Measurements from ENCODE around the gene QSOX1.

QSOX1 gene

GRCh38 chr1:180170546-180171151 lies 16.0 kb downstream of the QSOX1 start:
- FAIRE-seq, result no peak

DNA sequence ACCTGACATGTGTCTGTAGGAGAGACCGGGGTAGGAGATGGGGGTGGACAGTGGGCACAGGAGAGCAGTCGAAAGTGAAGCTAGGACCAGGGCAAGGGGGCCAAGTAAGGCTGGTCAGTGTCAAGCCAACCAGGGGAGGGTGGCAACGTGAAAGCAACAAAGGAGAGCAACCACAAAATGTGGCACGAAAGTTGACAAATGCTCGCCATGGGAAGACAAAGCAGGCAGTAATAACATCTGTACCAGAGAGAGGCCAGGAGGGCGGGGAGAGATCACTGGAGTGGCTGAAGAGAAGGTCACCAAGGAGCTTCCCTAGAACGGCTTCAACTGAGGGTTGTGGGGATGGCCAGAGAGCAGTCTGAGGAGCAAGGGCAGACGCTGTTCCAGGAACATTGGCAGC lies 17.0 kb downstream of the QSOX1 start:
- no peak for FAIRE-seq

GRCh38 chr1:180173451-180173850 lies 18.8 kb downstream of the QSOX1 start:
- FAIRE-seq, result no peak

GRCh38 chr1:180173952-180174351 lies 19.3 kb downstream of the QSOX1 start:
- FAIRE-seq, result no peak

DNA sequence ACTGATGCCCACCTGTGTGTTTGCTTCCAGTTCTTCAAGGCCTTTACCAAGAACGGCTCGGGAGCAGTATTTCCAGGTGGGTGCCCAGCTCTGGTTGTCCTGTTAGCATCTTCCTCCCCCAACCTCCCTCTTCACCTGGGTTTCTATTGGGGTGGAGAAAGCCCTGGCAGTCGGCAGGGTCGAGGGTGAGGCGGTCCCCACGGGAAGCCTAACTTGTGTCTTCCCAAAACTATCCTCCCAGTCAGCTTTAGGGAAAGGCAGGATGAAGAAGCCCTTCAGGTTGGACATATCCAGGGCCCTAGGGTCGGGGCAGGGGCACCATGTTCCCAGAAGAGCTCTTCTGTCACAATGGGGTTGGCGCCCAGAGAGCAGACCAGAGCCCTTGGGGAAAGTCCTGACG lies 20.6 kb downstream of the QSOX1 start:
- no peak for FAIRE-seq

GRCh38 chr1:180175806-180176205 lies 21.1 kb downstream of the QSOX1 start:
- FAIRE-seq, result no peak

- FAIRE-seq, result no peak
Observed at GRCh38 chr1:180176965-180177364, 22.3 kb downstream of the QSOX1 start.

- no peak for FAIRE-seq
Observed at GRCh38 chr1:180177931-180178330, 23.3 kb downstream of the QSOX1 start.

DNA sequence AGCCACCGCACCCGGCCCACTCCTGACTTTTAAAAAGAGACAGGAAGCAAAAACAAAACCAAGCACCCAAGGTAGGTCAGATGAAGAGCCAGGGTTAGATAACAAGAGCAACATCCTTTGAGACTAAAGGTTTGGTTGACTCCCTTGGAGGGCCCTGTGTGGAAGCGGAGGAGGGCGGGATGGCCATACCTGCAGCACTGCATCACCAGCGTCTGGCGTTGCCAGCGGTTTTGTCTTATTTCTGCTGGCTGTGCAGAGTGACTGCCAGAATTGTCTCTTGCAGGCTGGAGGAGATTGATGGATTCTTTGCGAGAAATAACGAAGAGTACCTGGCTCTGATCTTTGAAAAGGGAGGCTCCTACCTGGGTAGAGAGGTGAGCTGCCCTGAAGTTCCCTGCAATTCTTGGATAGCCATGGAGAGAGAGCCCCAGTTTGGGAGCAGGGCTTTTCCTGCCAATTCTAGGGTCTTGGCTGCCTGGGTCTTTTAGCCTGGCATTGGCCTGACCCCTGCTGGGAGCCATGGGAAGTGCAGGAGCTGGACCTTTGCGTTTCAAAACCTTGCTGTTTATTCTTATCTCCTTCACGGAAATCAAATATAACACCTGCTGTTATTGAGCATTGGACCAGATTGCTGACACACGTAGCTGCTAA lies 24.0 kb downstream of the QSOX1 start:
- peak; percentile 55 for FAIRE-seq

- no peak for FAIRE-seq
Observed at GRCh38 chr1:180179162-180179957, 24.7 kb downstream of the QSOX1 start.

DNA sequence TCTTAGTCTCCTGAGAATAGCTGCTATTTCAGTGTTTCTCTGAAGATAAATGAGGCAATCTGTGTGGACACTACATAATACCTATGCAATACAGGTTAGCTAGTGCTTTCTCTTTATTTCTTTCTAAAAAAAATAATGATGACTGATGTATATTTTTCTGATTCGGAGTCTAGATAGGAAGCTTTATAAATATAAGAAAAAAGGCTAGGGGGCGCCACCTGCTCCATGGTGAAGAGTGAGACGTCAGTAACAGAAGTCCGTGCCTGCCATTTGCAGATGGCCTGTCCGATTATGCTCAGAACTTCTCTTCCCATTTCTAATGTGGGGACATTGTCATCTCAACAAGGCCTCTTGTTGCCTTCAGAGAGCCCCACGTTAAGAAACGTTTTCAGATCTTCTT lies 26.4 kb downstream of the QSOX1 start:
- peak; percentile 13 for FAIRE-seq

DNA sequence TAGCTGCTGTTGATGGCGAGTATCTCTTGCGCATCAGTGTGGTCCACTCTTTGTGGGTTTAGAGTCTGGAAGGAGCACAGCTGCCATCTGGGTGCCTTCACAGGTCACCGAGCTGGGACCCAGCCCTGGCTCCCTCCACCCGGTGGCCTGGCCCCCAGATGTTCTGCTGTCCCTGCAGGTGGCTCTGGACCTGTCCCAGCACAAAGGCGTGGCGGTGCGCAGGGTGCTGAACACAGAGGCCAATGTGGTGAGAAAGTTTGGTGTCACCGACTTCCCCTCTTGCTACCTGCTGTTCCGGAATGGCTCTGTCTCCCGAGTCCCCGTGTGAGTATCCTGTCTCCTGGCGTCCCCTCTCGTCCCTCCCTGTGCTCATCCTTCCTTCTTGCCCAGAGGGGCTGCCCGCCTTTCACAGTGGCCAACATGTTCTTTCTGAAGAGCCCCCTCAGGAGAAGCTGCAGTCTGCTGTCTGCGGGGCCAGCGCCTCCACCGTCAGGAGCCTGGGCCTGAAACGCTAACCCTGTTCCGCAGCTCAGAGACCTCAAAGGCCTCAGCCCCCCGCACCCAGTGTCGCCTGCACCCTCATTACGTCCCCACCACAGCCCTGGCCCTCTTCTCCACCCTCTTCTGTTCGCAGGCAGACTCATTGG lies 27.4 kb downstream of the QSOX1 start:
- FAIRE-seq, result no peak

GRCh38 chr1:180182643-180183311 lies 28.1 kb downstream of the QSOX1 start:
- no peak for FAIRE-seq

DNA sequence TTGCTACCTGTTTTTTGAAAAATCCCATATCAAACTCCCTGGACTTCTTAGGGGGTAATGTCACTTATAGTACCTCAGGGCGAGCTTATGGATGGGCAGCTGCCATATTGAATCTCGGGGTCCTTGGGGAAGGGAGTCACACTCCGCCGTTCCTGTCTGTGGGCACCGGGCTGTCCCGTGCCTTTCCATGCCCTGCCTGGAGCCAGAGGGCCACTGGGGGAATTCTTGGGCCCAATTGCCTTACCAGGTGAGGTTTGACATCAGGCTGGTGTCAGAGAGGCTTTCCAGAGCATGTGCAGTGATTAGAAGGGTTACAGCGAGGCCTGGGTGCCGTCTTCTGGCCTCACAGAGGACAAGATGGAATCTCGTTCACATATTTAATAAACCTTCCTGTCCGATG lies 28.8 kb downstream of the QSOX1 start:
- no peak for FAIRE-seq

DNA sequence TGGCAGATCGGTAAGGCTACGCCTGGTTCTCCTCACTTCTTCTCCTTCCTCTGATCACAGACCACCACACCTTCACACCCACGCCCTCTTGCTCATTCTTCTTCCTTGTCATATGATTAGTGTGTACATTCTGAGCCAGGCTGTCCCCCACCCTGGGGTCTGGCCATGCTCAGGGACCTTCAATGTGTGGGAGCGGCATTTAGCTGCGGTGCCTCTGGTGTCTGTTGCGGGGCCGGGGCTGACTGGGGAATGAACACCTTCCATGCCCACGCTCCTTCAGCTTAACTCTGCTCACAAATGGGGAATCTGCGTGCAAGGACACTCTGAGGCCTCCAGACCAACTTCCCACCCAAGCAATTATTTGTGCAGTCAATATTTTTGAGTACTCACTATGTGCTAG lies 29.4 kb downstream of the QSOX1 start:
- FAIRE-seq, result no peak

GRCh38 chr1:180185281-180185680 lies 30.6 kb downstream of the QSOX1 start:
- FAIRE-seq, result no peak

- FAIRE-seq, result no peak
Observed at GRCh38 chr1:180185971-180186645, 31.4 kb downstream of the QSOX1 start.

- FAIRE-seq, result no peak
Observed at GRCh38 chr1:180186831-180187230, 32.2 kb downstream of the QSOX1 start.

DNA sequence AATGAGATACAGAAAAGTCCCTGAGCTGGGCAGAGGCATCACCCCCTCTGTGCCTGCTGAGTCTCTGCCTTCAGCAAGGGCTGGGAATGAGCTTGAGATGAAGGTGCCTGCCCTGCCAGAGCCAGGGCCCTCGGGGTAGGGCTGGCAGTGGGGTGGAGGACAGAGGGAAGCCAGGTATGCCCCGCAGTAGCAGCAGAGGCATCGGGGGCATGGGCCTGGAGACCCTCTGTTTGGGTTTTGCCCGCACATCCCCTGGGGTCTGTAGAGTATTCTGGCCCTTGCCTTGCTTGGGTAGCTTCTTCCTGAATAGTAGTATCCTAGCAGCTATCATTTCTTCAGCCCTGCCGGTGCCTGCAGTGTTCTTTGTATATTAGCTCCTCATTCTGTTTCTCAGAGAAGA lies 33.0 kb downstream of the QSOX1 start:
- FAIRE-seq, result no peak

DNA sequence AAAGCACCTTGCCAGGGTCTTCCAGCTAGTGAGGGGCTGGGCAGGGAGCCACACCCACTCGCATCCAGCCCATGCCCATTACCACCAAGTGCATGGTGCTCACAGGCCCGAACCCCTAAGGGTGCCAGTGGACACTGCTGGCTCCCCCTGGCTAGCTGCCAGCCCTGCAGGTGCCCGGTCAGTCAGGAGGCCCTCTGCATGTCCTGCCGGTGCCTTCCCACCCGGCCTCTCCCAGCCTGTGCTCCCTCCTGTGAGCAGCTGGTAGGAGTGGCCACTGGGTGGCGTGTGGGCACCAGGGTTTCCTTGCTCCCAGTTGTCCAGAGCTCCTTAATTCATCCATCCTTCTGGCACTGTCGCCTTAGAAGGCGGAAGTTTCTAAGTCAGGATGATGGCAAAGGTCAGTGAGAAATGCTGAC lies 33.4 kb downstream of the QSOX1 start:
- FAIRE-seq, result peak; percentile 78

GRCh38 chr1:180188684-180189175 lies 34.1 kb downstream of the QSOX1 start:
- FAIRE-seq, result no peak

DNA sequence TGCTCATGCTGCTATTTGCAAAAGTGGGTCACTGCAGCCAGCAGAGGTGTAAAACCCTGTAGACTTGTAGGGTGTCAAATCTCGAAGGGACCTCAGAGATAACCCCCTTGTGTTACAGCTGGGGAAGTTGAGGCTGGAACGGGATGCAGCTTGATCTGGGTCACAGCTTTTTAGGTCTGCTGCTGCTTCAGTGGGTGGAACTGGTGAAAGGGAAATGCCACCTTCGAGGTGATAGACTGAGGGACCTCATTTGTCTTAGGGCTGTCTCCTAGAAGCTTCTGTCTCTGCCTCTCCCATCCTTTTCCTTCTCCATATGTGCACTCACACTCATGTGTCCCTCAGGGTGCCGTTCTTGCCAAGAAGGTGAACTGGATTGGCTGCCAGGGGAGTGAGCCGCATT lies 35.4 kb downstream of the QSOX1 start:
- no peak for FAIRE-seq
